ENCODE data around the gene OR56A3.

DNA sequence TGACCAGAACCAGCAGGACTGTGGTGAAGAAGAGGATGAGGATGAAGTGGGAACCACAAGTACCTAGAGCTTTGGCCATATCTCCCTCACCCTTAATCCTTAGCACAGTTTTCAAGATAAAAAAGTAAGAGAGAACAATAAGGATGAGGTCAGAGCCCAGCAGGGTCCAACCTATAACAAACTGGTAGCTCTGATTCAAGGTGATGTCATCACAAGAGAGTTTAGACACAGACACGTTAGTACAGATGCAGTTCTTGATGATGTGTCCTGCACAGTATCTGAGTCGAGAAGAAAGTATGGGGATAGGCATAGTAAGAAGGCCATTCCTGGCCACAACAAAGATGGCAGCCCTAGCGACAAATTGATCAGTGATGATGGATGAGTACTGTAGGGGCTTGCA lies 25.7 kb downstream of the OR56A3 start:
- TF ChIP-seq ZFP3 (CRISPR knock-in tag; IDR thresholded peaks at IDR 0.05) = no peak
- TF ChIP-seq TOX (CRISPR knock-in tag; IDR thresholded peaks at IDR 0.05; ENCODE audit: borderline replicate concordance) = no peak
- TF ChIP-seq TCF4 (CRISPR knock-in tag; IDR thresholded peaks at IDR 0.05; ENCODE audit: borderline replicate concordance) = no peak

Data from SK-N-SH treated with all-trans-retinoic acid at 6 μM for 48 hours (cell line).